Measurements from ENCODE around the gene TSKU. TPM values are rescaled to one million over a fixed set of nuclear protein-coding genes. Genes with fewer than 3 reads are reported as not detected.
"Not testable (repeated sequence)": the region's sequence is repeated elsewhere in the genome, so short reads cannot be mapped to it uniquely, and the experiment has no call there.

The TSKU gene
- total RNA-seq: 0.91 and 1.1 TPM in 2 replicates

GRCh38 chr11:76783294-76783895 lies at the start of gene TSKU:
TSS of gene TSKU (plus strand) at chr11:76783356. CDS start at chr11:76795617, 12,261 bp downstream.
- Mint-ChIP-seq H3K4me3 (peak within 1 kb of the TSS; percentile 73), H3K9me3 (no peaks in the 10 kb centered on the region), H3K36me3 (ENCODE audit: low read depth) (peaks cover 2% of the 10 kb centered on the region), H3K4me1 (ENCODE audit: low read depth) (peaks cover 9% of the 10 kb centered on the region), H3K27ac (peak within 1 kb of the TSS; percentile 78), H3K27me3 (ENCODE audit: insufficient read depth) (peaks cover 39% of the 10 kb centered on the region)
- intact Hi-C loops (cut with micrococcal nuclease): loop anchor here (2.0 kb wide), 1 partner anchor 15 kb away; no protein-coding TSS in a partner anchor
- no peak for DNase-seq (ENCODE audit: low spot score)

DNA sequence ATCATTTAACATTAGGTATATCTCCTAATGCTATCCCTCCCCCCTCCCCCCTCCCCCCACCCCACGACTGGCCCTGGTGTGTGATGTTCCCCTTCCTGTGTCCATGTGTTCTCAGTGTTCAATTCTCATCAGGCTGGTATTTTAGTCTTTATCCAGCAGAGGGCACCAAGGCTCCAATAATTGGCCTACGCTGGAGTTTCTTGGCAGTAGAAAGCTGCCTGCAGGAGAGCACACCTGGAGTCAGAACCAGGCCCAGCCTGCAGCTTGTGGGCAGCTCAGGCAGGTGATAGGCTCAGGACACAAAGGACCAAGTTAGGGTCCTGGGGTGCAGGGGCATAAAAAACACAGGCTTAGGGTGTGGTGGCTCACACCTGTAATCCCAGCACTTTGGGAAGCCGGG lies 49.2 kb upstream of the TSKU start:
- H3K4me1 Mint-ChIP-seq (ENCODE audit: low read depth): not testable (repeated sequence)
- intact Hi-C loops (cut with micrococcal nuclease): loop anchor here (1.0 to 2.0 kb wide), 6 partner anchors 35 to 357 kb away; no protein-coding TSS in a partner anchor
- H3K27me3 Mint-ChIP-seq (ENCODE audit: insufficient read depth): peaks cover 12% of the 10 kb centered on the region

GRCh38 chr11:76734456-76735420 lies 48.4 kb upstream of the TSKU start:
- H3K4me3 Mint-ChIP-seq: no peak overlapping the region
- no peaks in the 10 kb centered on the region for H3K9me3 Mint-ChIP-seq
- H3K27me3 Mint-ChIP-seq (ENCODE audit: insufficient read depth): peaks cover 9% of the 10 kb centered on the region
- no peak overlapping the region for H3K27ac Mint-ChIP-seq
- H3K36me3 Mint-ChIP-seq (ENCODE audit: low read depth): no peaks in the 10 kb centered on the region
- intact Hi-C loops (cut with micrococcal nuclease): loop anchor here (1.0 to 2.0 kb wide), 6 partner anchors 34 to 357 kb away; no protein-coding TSS in a partner anchor
- DNase-seq (ENCODE audit: low spot score): no peak
- no peaks in the 10 kb centered on the region for H3K4me1 Mint-ChIP-seq (ENCODE audit: low read depth)

More for the DNA sequence above, 49.2 kb upstream of the TSKU start:
- H3K27ac Mint-ChIP-seq; H3K36me3 Mint-ChIP-seq (ENCODE audit: low read depth); H3K9me3 Mint-ChIP-seq; H3K4me3 Mint-ChIP-seq: not testable (repeated sequence)
- DNase-seq (ENCODE audit: low spot score): peak; percentile 49

- H3K4me3 Mint-ChIP-seq: no peak overlapping the region
- no peaks in the 10 kb centered on the region for H3K9me3 Mint-ChIP-seq
- intact Hi-C loops (cut with micrococcal nuclease): loop anchor here (2.0 kb wide), 2 partner anchors 33 to 311 kb away; no protein-coding TSS in a partner anchor
- H3K27ac Mint-ChIP-seq: no peak overlapping the region
- peaks cover 9% of the 10 kb centered on the region for H3K27me3 Mint-ChIP-seq (ENCODE audit: insufficient read depth)
- no peaks in the 10 kb centered on the region for H3K36me3 Mint-ChIP-seq (ENCODE audit: low read depth)
- DNase-seq (ENCODE audit: low spot score): no peak
- H3K4me1 Mint-ChIP-seq (ENCODE audit: low read depth): peaks cover 3% of the 10 kb centered on the region
Observed at GRCh38 chr11:76735841-76736240, 47.3 kb upstream of the TSKU start.

DNA sequence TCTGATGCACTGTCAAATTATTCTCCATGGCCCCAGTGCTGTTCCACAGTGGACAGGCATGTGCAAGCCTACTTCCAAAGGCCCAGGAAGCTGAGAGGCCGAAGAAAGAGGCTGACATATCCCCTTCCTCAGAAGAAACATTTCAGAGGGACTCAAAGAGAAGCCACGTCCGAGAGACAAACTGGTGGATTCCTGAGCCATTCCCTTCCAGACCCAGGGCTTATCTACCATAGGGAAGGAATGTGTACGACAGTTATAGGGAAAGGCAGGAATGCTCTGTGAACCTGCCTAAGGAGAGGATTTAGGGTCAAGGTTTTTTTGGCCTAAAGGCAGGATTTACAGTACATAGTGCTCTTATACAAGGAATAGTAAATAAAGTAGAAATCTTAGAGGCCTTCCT lies 46.9 kb upstream of the TSKU start:
- no peak for DNase-seq (ENCODE audit: low spot score)
- no peak overlapping the region for H3K27ac Mint-ChIP-seq
- H3K27me3 Mint-ChIP-seq (ENCODE audit: insufficient read depth): peaks cover 9% of the 10 kb centered on the region
- H3K4me1 Mint-ChIP-seq (ENCODE audit: low read depth): peaks cover 4% of the 10 kb centered on the region
- no peaks in the 10 kb centered on the region for H3K9me3 Mint-ChIP-seq
- no peak overlapping the region for H3K4me3 Mint-ChIP-seq
- H3K36me3 Mint-ChIP-seq (ENCODE audit: low read depth): no peaks in the 10 kb centered on the region
- intact Hi-C loops (cut with micrococcal nuclease): no loop called here

DNA sequence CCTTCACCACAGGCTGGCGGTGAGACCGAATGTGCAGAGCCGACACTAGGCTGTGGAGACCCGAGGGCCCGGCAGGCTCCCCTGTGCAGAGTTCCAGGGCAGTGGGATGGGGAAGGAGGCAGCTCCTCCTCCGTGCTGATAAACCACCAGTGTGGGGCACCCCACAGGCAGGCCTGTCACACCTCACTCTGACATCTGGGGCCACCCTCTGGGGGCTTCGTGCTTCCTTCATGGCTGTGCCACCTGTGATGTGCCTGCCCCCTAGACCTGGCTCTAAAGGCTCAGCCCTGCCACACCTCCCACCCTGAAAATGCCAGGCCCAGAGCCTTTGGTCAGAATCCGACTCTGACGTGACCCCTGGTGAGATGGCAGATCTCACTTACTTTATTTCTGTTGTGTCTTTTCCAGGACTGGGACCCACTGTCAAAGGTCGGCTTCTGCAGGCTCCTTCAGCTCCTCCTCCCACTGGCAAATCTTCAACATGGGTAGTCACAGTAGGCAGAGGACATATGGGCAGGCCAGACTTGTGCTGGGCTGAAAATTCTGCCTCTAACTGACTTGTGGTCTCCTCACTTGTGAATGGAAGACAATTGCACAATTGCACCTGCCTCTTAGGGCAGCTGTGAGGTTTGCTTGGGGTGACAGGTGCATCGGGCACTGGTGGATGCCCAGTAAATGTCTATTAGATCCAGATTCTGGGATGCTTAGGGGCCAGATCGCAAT lies 46.2 kb upstream of the TSKU start:
- Mint-ChIP-seq H3K27me3 (ENCODE audit: insufficient read depth) (peaks cover 9% of the 10 kb centered on the region), H3K27ac (no peak overlapping the region), H3K9me3 (no peaks in the 10 kb centered on the region), H3K4me1 (ENCODE audit: low read depth) (peaks cover 4% of the 10 kb centered on the region), H3K36me3 (ENCODE audit: low read depth) (no peaks in the 10 kb centered on the region), H3K4me3 (no peak overlapping the region)
- DNase-seq (ENCODE audit: low spot score): no peak
- intact Hi-C loops (cut with micrococcal nuclease): no loop called here

DNA sequence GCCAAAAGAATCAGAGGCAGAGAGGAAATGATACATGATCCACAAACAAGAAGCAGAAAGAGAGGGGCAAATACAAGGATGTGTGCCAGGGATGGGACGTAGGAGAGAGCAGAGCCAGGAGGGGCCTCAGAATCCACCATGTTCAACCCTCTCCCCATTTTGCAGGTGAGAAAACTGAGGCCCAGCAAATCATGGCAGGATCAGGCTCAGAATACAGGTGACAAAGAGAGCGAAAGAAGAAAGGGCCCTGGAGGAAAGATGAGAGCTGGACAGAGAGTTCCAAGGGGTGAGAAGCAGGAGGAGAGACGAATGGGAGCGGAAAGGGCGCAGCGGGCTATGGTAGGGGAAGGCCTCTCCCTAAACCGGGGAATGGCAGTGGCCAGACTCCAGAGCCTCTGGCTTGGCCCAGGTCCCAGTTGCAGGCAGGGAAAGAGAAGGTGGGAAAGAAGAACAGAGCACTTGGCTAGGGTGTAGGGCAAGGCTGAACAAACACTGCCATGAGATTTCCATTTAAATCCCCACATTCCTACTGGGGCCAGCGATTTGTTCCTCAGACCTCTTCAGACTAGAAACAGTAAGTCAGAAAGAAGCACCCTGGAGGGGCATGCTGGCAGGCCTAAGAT lies 44.4 kb upstream of the TSKU start:
- peaks cover 4% of the 10 kb centered on the region for H3K4me1 Mint-ChIP-seq (ENCODE audit: low read depth)
- H3K36me3 Mint-ChIP-seq (ENCODE audit: low read depth): no peaks in the 10 kb centered on the region
- H3K9me3 Mint-ChIP-seq: no peaks in the 10 kb centered on the region
- H3K27me3 Mint-ChIP-seq (ENCODE audit: insufficient read depth): peaks cover 8% of the 10 kb centered on the region
- intact Hi-C loops (cut with micrococcal nuclease): no loop called here
- H3K4me3 Mint-ChIP-seq: no peak overlapping the region
- no peak for DNase-seq (ENCODE audit: low spot score)
- no peak overlapping the region for H3K27ac Mint-ChIP-seq

DNA sequence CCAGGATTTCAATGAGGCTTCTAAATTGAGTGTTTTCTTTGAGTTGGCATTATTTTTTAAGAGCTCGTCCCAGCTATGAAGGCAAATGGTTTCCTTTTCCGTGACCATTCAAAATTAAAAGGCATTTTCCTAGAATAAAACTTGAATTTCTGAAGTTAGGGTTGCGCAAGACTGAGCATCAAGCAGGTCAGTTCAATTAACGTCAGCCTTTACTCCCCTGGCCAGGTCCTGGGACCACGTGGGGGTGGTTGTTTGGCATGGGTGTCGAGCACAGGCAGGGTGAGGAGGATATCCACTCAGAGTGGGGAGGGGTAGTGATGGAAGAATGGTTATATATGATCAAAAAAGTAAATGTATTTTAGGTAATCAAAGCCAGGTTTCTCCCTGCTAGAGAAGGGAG lies 43.4 kb upstream of the TSKU start:
- Mint-ChIP-seq H3K9me3 (no peaks in the 10 kb centered on the region), H3K36me3 (ENCODE audit: low read depth) (no peaks in the 10 kb centered on the region), H3K27ac (no peak overlapping the region), H3K4me1 (ENCODE audit: low read depth) (peaks cover 4% of the 10 kb centered on the region), H3K27me3 (ENCODE audit: insufficient read depth) (peaks cover 8% of the 10 kb centered on the region), H3K4me3 (no peak overlapping the region)
- no peak for DNase-seq (ENCODE audit: low spot score)
- intact Hi-C loops (cut with micrococcal nuclease): no loop called here

GRCh38 chr11:76740772-76741171 lies 42.4 kb upstream of the TSKU start:
- intact Hi-C loops (cut with micrococcal nuclease): no loop called here

DNA sequence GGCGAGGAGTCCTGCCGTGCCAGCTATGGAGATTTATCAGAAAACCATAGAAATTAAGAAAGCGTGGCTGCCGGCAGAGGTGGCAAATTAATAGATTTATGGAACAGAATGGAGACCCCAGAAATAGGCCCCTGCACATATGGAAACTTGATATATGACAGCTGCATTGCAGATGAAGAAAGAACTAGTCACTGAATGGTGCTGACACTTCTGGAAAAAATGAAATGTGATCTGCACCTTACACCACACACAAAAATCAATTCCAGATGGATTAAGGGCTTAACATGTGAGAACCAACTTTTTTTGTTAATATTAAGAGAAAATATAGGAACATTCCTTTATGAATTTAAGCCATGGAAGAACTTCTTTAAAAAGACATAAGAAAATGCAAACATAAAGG lies 40.3 kb upstream of the TSKU start:
- no peak overlapping the region for H3K27ac Mint-ChIP-seq
- intact Hi-C loops (cut with micrococcal nuclease): no loop called here

More at GRCh38 chr11:76740772-76741171, 42.4 kb upstream of the TSKU start:
- H3K9me3 Mint-ChIP-seq: no peaks in the 10 kb centered on the region
- H3K27me3 Mint-ChIP-seq (ENCODE audit: insufficient read depth): peaks cover 8% of the 10 kb centered on the region
- H3K4me1 Mint-ChIP-seq (ENCODE audit: low read depth): peaks cover 4% of the 10 kb centered on the region
- H3K36me3 Mint-ChIP-seq (ENCODE audit: low read depth): no peaks in the 10 kb centered on the region
- DNase-seq (ENCODE audit: low spot score): no peak
- no peak overlapping the region for H3K27ac Mint-ChIP-seq
- H3K4me3 Mint-ChIP-seq: no peak overlapping the region

DNA sequence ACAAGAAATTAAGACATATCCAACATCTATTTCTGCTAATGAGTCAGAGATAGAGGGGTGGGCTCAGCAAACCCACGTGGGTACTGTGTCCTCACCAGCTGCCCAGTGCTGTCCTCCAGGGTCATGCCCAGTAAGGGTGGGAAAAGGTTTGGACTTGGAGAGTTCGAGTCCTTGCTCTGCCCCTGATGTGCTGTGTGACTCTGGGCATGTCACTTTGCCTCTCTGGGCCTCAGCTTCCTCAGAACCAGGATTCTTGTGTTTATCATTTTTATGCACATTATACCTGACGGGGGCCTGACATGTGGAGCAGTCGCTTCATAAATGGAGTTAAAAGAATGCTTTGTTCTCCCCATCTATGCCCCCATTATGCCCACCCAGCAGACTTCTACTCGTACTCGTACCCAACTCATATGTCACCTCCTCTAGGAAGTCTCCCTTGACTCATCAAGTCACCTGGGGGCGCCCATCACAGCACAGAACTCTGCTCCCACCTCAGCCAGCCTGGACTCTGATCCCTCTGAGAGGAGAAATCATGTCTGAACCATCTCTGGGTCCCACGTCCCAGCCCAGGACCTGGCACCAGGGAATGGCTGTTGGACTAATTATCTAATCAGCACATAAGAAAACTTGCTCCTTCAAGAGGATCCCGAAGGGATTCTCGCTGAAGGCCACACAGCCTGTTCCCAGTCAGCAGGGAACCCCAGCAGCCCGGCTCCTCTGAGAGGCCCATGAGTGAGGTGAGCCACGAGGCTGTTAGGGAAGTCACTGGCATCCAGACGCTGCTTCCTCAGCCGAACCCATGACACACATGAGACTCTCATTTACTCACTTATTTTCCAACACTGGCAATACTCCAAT lies 38.7 kb upstream of the TSKU start:
- peaks cover 7% of the 10 kb centered on the region for H3K27me3 Mint-ChIP-seq (ENCODE audit: insufficient read depth)
- no peak overlapping the region for H3K27ac Mint-ChIP-seq
- H3K36me3 Mint-ChIP-seq (ENCODE audit: low read depth): no peaks in the 10 kb centered on the region
- intact Hi-C loops (cut with micrococcal nuclease): no loop called here
- DNase-seq (ENCODE audit: low spot score): no peak
- H3K4me1 Mint-ChIP-seq (ENCODE audit: low read depth): peaks cover 4% of the 10 kb centered on the region
- H3K4me3 Mint-ChIP-seq: no peak overlapping the region
- H3K9me3 Mint-ChIP-seq: no peaks in the 10 kb centered on the region

More for the DNA sequence above, 40.3 kb upstream of the TSKU start:
- no peak overlapping the region for H3K4me3 Mint-ChIP-seq
- peaks cover 7% of the 10 kb centered on the region for H3K27me3 Mint-ChIP-seq (ENCODE audit: insufficient read depth)
- H3K36me3 Mint-ChIP-seq (ENCODE audit: low read depth): no peaks in the 10 kb centered on the region
- no peaks in the 10 kb centered on the region for H3K9me3 Mint-ChIP-seq
- peaks cover 4% of the 10 kb centered on the region for H3K4me1 Mint-ChIP-seq (ENCODE audit: low read depth)
- no peak for DNase-seq (ENCODE audit: low spot score)

GRCh38 chr11:76745044-76745376 lies 38.1 kb upstream of the TSKU start:
- H3K4me3 Mint-ChIP-seq: no peak overlapping the region
- intact Hi-C loops (cut with micrococcal nuclease): no loop called here
- no peaks in the 10 kb centered on the region for H3K36me3 Mint-ChIP-seq (ENCODE audit: low read depth)
- peaks cover 4% of the 10 kb centered on the region for H3K4me1 Mint-ChIP-seq (ENCODE audit: low read depth)
- H3K9me3 Mint-ChIP-seq: no peaks in the 10 kb centered on the region
- no peak overlapping the region for H3K27ac Mint-ChIP-seq
- H3K27me3 Mint-ChIP-seq (ENCODE audit: insufficient read depth): peaks cover 3% of the 10 kb centered on the region
- DNase-seq (ENCODE audit: low spot score): no peak
